HG02870 (cell line): ENCODE measurements around the gene SETD2.
A peak's percentile ranks its signal among the peaks of the same experiment; 100 is the strongest.

Experiments used
- ATAC-seq: cut with Tn5 transposase; IDR thresholded peaks from one replicate; pipeline ENCODE4 v1.9.1; 2021; ENCODE audit warnings: mild to moderate bottlenecking, moderate library complexity; ENCODE audit not compliant: unreplicated experiment

The SETD2 gene

DNA sequence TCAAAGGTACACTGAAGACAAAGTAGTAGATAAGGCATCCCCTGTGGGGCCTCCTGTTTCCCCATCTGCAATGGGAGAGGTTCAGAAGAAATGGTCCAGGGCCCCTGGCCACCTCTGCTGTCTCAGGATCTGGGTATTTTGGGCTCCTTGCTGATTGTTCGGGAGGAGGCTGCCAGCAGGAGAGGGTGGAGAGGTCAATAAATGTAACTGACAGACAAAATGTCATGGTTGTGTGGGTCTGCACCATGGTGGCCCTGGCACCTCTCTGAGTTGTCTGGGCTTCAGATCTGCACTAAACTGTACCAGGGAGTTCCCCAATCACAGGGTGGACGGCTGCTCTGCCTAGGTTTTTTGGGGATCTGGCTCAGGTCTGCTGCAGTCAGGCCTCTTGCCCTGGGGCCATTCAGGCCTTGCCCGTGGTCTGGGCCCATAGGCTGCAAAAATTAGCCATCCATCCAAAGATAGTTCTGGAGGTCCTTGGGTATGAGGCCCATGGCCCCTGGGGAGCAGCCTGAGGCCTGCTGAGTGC lies 177.1 kb downstream of the SETD2 start:
- ATAC-seq = no peak

- ATAC-seq = no peak
These were observed 177.7 kb downstream of the SETD2 start for GRCh38 chr3:46986055-46986730.

- ATAC-seq = no peak
These were observed 178.3 kb downstream of the SETD2 start for GRCh38 chr3:46985588-46985987.

- no peak for ATAC-seq
These were observed 179.1 kb downstream of the SETD2 start for GRCh38 chr3:46984591-46985459.

- ATAC-seq = no peak
These were observed 181.4 kb downstream of the SETD2 start for GRCh38 chr3:46982546-46982945.

GRCh38 chr3:46981932-46982471 lies 181.9 kb downstream of the SETD2 start:
- no peak for ATAC-seq

GRCh38 chr3:46979958-46980497 lies 183.9 kb downstream of the SETD2 start:
- ATAC-seq = no peak

GRCh38 chr3:46978985-46979944 lies 184.6 kb downstream of the SETD2 start, which contains the start of gene NBEAL2:
TSS of gene NBEAL2 (plus strand) at chr3:46979666. CDS start at chr3:46979862, 196 bp downstream.
- peak; percentile 72 for ATAC-seq

DNA sequence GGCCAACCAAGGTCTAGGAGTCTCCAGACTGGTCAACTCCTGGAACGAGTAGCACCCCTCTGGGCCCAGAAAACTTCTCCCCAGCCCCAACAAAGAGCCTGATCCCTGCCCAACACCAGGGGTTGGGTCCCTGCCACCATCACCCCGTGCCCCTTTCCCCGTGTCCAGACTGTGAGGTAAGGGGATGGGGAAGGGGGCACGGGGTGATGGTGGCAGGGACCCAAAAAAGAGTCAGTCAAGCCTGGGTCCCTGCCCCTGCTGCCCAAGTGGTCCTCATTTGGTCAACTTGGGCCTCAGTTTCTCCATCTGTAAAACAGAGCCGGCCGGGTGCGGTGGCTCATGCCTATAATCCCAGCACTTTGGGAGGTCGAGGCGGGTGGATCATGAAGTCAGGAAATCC lies 185.5 kb downstream of the SETD2 start:
- no peak for ATAC-seq

DNA sequence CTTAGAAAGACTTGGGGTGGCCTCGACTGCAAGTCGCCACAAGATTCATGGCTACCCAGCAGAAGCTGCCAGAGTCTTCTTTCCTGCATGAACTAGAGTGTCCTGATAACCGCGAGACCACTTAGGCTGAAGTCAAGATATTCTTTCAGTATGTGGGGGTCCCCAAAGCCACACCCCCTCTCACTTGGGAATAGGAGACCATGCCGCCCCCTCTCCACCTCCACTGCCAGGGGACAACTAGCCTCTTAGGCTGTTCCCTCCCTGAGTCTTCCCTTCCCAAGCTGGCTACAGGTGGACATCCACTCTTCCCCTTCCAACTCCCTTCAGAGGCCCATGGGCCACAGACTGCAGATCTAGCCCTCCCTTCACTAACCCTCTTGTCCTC lies 186.1 kb downstream of the SETD2 start:
- ATAC-seq = no peak

GRCh38 chr3:46976326-46977190 lies 187.4 kb downstream of the SETD2 start, which contains the start of gene CCDC12:
TSS of gene CCDC12 (minus strand) at chr3:46976745. CDS start at chr3:46976732, 13 bp downstream.
- ATAC-seq = peak; percentile 60

DNA sequence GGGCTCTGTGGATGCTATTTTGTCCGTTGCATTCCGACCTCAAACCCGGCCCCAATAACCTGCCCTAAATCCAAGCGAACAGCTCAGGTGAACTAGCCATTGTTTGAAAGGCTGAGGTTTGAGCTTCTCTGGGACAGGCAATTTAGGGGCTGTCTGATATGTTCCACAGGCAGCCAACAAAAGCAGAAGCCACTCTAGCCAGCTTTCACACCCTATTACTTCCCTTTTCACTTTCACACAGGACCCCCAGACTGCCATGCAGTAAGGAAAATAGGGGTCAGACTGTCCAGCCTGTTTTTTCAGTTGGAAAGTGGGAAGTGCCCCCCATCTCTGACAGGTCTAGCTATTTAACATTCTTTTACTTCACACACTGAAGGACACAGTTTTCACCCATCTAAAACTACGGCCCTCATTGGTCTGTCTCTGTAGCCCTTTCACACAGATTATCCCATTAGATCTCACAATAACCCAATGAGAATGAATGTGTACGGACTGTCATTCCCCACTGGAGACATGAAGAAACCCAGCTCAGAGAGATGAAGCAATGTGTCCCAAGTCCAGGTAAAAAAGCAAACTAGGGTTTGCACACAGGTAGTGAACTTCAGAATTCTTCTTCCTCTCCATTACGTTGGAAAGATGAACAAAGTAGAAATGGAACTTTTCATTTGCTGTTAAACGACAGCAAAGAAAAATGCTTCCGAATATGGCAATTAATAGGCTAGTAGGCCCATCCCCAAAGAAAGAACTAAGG lies 189.3 kb downstream of the SETD2 start:
- ATAC-seq = no peak

DNA sequence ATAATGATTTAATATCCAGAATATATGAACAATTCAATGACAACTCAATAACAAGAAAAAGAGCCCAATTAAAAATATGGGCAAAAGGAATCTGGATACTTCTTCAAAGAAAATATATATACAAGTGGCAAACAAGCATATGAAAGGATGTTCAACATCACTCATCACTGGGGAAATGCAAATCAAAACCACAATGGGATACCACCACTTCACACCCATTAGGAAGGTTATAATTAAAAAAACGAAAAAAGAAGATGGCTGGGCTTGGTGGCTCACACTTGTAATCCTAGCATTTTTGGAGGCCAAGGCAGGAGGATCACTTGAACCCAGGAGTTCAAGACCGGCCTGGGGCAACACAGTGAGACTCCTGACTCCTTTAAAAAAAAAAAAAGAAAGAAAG lies 191.5 kb downstream of the SETD2 start:
- no peak for ATAC-seq

DNA sequence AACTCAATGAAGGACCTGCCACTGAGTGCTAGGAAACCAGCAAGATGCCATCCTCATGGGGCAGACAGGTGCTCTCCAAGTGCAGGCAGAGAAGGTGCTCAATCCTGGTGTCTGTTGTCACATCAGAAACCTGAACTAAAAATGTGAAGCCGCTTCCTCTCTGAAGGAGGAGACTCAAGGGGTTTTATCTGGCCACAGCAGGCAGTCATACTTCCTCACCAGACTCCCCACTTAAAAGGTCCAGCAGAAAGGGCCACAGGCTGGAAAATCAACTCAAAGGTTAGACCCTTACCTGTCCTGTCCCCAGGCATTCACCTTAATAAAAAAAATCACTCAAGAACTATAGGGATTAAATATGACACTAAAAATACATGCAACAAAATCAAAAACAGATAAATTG lies 192.2 kb downstream of the SETD2 start:
- no peak for ATAC-seq

GRCh38 chr3:46971151-46971550 lies 192.8 kb downstream of the SETD2 start:
- ATAC-seq = no peak

DNA sequence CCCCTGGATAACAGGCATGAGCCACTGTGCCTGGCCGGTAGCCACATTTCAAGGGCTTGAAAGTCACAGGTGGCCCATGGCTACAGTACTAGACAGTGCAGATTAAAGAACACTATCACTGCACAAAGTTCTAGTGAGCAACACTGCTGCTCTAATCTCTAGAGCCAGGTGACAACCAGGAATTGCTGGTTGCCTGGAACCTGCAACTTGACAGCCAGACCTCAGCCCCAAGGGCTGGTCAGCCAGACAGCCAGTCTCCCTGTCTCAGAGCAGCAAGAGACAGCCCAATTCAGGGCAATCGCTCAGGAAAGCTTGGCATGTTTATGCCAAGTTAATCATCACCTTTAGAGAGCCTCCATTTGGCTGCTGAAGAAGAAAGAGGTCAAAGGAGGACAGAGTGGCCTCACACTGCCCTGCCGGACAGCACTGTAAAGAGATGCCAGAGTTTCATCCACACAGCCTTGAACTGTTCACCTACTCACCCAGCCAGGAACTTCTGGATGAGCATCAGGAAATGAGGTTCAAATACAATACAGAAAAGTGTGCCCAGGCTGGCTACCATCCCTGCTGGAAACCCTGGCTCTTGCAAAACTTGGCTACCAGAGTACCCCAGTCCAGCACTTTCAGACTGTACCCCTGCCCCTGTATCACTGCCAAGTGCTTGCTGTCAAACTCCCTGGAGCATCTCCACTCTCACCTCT lies 193.4 kb downstream of the SETD2 start:
- ATAC-seq = no peak

GRCh38 chr3:46968783-46969428 lies 195.0 kb downstream of the SETD2 start:
- ATAC-seq = no peak
